Gastroesophageal sphincter (tissue), 4 donors: ENCODE measurements around the gene TNNT3. TPM values are rescaled to one million over a fixed set of nuclear protein-coding genes. Genes with fewer than 3 reads are reported as not detected.
A peak's percentile ranks its signal among the peaks of the same experiment; 100 is the strongest.

ENCODE experiments used
- ATAC-seq: fragments of 150-250 bp; one replicate; pipeline ENCODE4 v1.9.1; 2016; ENCODE audit warnings: mild to moderate bottlenecking, moderate library complexity
- H3K27ac ChIP-seq, 4 donors: fragments of 200-600 bp; sonication (generic) in 3 of 4; 1 replicate in 3 of 4; 2 replicates in 1 of 4; pipeline ENCODE4 v1.5.1; 2016 to 2019
- H3K27me3 ChIP-seq: fragments of 200-600 bp; sonication (generic); one replicate; pipeline ENCODE4 v1.5.1; 2019
- H3K36me3 ChIP-seq, 2 donors: fragments of 200-600 bp; sonication (generic); one replicate each; pipeline ENCODE4 v1.5.1; 2019; ENCODE audit warnings: control low read depth in 1 of 2
- H3K4me1 ChIP-seq, 3 donors: fragments of 200-600 bp; sonication (generic); 1 replicate in 2 of 3; 2 replicates in 1 of 3; pipeline ENCODE4 v1.5.1; 2016 to 2019; ENCODE audit warnings: control low read depth in 2 of 3
- H3K4me3 ChIP-seq, 2 donors: fragments of 200-600 bp; sonication (generic); one replicate each; pipeline ENCODE4 v1.5.1; 2019; ENCODE audit warnings: mild to moderate bottlenecking in 1 of 2, moderate library complexity in 1 of 2
- H3K9me3 ChIP-seq, 3 donors: fragments of 200-600 bp; sonication (generic); one replicate each; pipeline ENCODE4 v1.5.1; 2017 to 2019; ENCODE audit warnings: control low read depth in 2 of 3
- CTCF ChIP-seq, 4 experiments: fragments of 200-600 bp in 2 of 4; fragments of 450-650 bp in 2 of 4; sonication (generic) in 1 of 4; IDR thresholded peaks; one replicate each; pipeline ENCODE4 v1.5.1; 2017 to 2019; ENCODE audit warnings: antibody characterized with exemption in 4 of 4, mild to moderate bottlenecking in 2 of 4, moderate library complexity in 2 of 4
- EP300 ChIP-seq: sonication (generic); formaldehyde crosslinking; IDR thresholded peaks from one replicate; pipeline ENCODE4 v1.6.1; 2017; ENCODE audit warnings: antibody characterized with exemption, mild to moderate bottlenecking
- POLR2A ChIP-seq, 2 donors: fragments of 450-650 bp; IDR thresholded peaks; one replicate each; pipeline ENCODE4 v1.6.1; 2017; ENCODE audit warnings: antibody characterized with exemption in 2 of 2, mild to moderate bottlenecking in 2 of 2, moderate library complexity in 1 of 2
- POLR2AphosphoS5 ChIP-seq: sonication (generic); formaldehyde crosslinking; IDR thresholded peaks from one replicate; pipeline ENCODE4 v1.6.1; 2017; ENCODE audit warnings: antibody characterized with exemption
- WGBS, 2 donors: methylation state at CpG; one replicate each; pipeline ENCODE4 v1.1.5; 2018; ENCODE audit warnings: low coverage in 1 of 2; 5-methylcytosine and 5-hydroxymethylcytosine counted together
- total RNA-seq, 4 donors: library from RNA; depleted of rRNA; stranded (reverse); fragments of >200 nt; gene quantifications; one replicate each; pipeline ENCODE4 v1.1.0, GENCODE V29; 2016

Gene TNNT3
- total RNA-seq, 4 donors from 2014 or later = 1.7 to 4.3 (median 2.5) TPM

DNA sequence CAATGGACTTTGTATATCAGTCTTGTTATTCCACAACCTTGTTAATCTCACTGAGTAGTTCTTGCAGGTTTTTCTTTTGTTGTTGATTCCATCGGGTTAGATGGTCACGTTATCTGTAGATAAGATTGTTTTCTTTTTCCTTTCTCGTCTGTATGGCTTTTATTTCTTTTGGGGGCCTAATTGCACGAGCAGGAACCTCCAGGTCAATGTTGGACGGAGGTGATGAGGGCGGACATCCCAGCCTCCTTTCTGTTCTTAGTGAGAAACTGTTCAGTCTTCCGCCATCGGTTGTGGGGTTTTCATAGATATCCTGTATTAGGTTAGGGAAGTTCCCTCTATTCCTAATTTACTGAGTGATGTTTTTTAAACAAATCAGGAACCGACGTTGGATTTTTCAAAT is 23.0 kb upstream of the TNNT3 start:
- TF ChIP-seq POLR2AphosphoS5 = no peak
- no peak for TF ChIP-seq POLR2A (IDR thresholded peaks at IDR 0.05)
- no peak for TF ChIP-seq CTCF (IDR thresholded peaks at IDR 0.05)
- TF ChIP-seq EP300 = no peak
- H3K9me3 ChIP-seq = no peaks in the 10 kb centered on the region
- peaks cover 0 to under 1% (median 0%) of the 10 kb centered on the region in 3 donors for H3K4me1 ChIP-seq
- no peak overlapping the region for H3K4me3 ChIP-seq
- ATAC-seq = no peak
- WGBS, 2 donors = 57 to 75% methylated on average over 7 to 10 of the region's 10 CpGs
- H3K36me3 ChIP-seq = no peaks in the 10 kb centered on the region
- no peak overlapping the region for H3K27ac ChIP-seq
- H3K27me3 ChIP-seq = peaks cover 10% of the 10 kb centered on the region

GRCh38 chr11:1896923-1897322 is 22.6 kb upstream of the TNNT3 start:
- Histone ChIP-seq H3K9me3 (no peaks in the 10 kb centered on the region), H3K27ac (no peak overlapping the region), H3K4me1 (no peaks in the 10 kb centered on the region), H3K36me3 (no peaks in the 10 kb centered on the region), H3K27me3 (peaks cover 6% of the 10 kb centered on the region), H3K4me3 (no peak overlapping the region)
- TF ChIP-seq POLR2AphosphoS5 = no peak
- no peak for TF ChIP-seq EP300
- no peak for TF ChIP-seq CTCF (IDR thresholded peaks at IDR 0.05)
- no peak for TF ChIP-seq POLR2A (IDR thresholded peaks at IDR 0.05)
- ATAC-seq = no peak
- WGBS, 2 donors = 54 to 83% methylated on average over 8 to 10 of the region's 12 CpGs

DNA sequence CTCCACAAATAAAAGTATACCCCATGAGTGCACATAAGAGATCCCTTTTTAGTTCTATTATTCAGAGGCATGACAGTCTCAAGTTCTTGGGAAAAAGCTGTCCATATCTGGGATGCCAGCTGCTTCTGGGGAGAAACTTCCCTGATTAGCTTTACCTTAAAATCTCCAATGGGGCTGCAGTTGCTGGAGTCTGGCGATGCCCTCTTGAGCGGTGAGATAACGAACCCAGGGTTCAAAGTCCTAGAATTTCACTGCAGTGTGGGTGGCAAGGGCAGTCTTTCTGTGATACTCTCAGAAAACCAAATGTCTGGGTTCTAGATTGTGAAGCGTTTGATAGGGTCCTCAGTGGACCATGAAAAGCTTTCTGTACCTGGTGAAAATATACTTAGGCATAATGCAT is 20.4 kb upstream of the TNNT3 start:
- 100% methylated on average over 1 of the region's 4 CpGs; no CpG with 5 or more reads in 1 of the 2 donors for WGBS, 2 donors
- TF ChIP-seq EP300 = no peak
- TF ChIP-seq POLR2A (IDR thresholded peaks at IDR 0.05) = no peak
- TF ChIP-seq CTCF (IDR thresholded peaks at IDR 0.05) = no peak
- TF ChIP-seq POLR2AphosphoS5 = no peak
- Histone ChIP-seq H3K27ac (no peak overlapping the region), H3K4me3 (no peak overlapping the region), H3K9me3 (no peaks in the 10 kb centered on the region), H3K4me1 (no peaks in the 10 kb centered on the region), H3K27me3 (peaks cover 5% of the 10 kb centered on the region), H3K36me3 (no peaks in the 10 kb centered on the region)
- ATAC-seq = no peak

- peaks cover 5% of the 10 kb centered on the region for H3K27me3 ChIP-seq
- H3K9me3 ChIP-seq = no peaks in the 10 kb centered on the region
- no peaks in the 10 kb centered on the region for H3K4me1 ChIP-seq
- no peak overlapping the region for H3K4me3 ChIP-seq
- H3K36me3 ChIP-seq = no peaks in the 10 kb centered on the region
- no peak overlapping the region for H3K27ac ChIP-seq
- ATAC-seq = no peak
- 83 to 85% methylated on average over 5 of the region's 5 CpGs for WGBS, 2 donors
- no peak for TF ChIP-seq CTCF (IDR thresholded peaks at IDR 0.05)
- no peak for TF ChIP-seq POLR2A (IDR thresholded peaks at IDR 0.05)
- no peak for TF ChIP-seq POLR2AphosphoS5
- no peak for TF ChIP-seq EP300
Observed at GRCh38 chr11:1899686-1900085, 19.8 kb upstream of the TNNT3 start.

- no peaks in the 10 kb centered on the region for H3K9me3 ChIP-seq
- no peaks in the 10 kb centered on the region for H3K27me3 ChIP-seq
- ATAC-seq = no peak
- H3K27ac ChIP-seq = peak overlapping the region in 3 of 4 donors; percentile 37 to 77 (median 63)
- H3K36me3 ChIP-seq = no peaks in the 10 kb centered on the region
- TF ChIP-seq EP300 (no peak), CTCF (IDR thresholded peaks at IDR 0.05) (no peak), POLR2AphosphoS5 (no peak), POLR2A (IDR thresholded peaks at IDR 0.05) (no peak)
- WGBS, 2 donors = 30 to 74% methylated on average over 4 to 5 of the region's 5 CpGs
- no peak overlapping the region for H3K4me3 ChIP-seq
- peaks cover 0 to 31% (median 2%) of the 10 kb centered on the region in 3 donors for H3K4me1 ChIP-seq
Observed at GRCh38 chr11:1906181-1906580, 13.3 kb upstream of the TNNT3 start.
